ENCODE results near the gene LCE2C.

- TF ChIP-seq YY1 (IDR thresholded peaks at IDR 0.05; ENCODE audit: insufficient read depth, insufficient read length) (no peak), SUZ12 (IDR thresholded peaks at IDR 0.05; ENCODE audit: extremely low read depth, insufficient read depth, insufficient read length) (no peak), ZNF274 (IDR thresholded peaks at IDR 0.05; ENCODE audit: low read depth, low read length) (no peak)
Observed at GRCh38 chr1:152679459-152679858, 4.4 kb downstream of the LCE2C start.

Data from NT2/D1 (cell line).